NK-92 (cell line): Measurements from ENCODE around the gene DDC.

Experiments used
- DNase-seq: peaks from one replicate; lab custom pipeline; 2025; ENCODE audit not compliant: unreplicated experiment; lab: John Stamatoyannopoulos, UW

Gene DDC

DNA sequence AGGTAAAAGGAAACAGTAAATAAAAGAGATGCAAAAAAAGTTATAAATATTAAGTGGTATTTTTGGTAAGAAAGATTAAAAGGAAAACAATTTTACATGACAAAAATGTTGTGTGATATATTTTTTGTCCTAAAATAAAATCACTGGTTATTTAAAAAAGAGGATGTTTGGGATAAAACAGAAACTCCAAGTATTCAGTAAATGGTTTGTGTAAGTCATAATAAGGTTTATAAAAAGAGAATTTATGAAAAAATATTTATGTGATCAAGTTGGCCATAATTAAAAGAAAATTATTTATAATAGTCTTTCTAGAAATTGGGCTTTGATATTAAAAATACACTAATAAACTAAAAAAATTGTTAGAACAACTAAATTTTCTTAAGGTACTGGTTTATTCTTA lies 76.8 kb downstream of the DDC start:
- DNase-seq = no peak

DNA sequence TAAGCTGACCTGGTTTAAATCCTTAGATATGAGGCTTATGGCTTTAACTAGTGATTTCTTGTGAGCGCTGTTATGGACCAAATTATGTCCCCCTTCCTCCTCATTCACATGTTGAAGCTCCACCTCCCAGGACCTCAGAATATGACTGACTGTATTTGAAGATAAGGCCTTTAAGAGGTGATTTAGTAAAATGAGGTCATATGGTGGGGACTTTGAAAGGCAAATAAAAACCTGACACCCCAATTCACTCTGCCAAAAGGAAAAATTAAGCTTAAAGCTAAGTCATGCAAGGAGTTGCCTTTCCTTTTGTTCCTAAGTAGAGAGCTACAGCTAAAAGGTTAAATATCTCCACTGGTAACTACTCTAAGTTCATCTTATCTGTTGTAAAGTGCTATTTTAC lies 78.7 kb downstream of the DDC start:
- DNase-seq = no peak

- no peak for DNase-seq
Measured at GRCh38 chr7:50481867-50482266, 83.3 kb downstream of the DDC start.

DNA sequence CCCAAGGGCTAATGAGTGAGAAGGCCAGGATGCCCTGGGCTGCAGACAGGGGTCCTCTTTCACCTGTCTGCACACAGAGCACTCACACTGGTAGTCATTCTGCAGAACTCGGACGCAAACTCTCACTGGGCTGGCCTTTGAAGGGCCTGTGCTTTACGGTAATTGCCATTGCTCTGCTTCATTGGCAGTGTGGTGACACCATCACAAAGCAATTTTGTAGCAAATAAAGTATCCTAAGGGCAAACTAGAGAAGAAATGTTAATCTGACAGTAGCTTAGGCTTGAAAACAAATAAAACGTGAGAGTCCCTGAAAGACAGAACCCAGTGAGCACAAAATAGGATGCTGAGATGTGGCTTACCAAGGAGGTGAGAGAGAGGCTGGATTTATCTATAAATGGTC lies 84.4 kb downstream of the DDC start:
- DNase-seq = no peak

DNA sequence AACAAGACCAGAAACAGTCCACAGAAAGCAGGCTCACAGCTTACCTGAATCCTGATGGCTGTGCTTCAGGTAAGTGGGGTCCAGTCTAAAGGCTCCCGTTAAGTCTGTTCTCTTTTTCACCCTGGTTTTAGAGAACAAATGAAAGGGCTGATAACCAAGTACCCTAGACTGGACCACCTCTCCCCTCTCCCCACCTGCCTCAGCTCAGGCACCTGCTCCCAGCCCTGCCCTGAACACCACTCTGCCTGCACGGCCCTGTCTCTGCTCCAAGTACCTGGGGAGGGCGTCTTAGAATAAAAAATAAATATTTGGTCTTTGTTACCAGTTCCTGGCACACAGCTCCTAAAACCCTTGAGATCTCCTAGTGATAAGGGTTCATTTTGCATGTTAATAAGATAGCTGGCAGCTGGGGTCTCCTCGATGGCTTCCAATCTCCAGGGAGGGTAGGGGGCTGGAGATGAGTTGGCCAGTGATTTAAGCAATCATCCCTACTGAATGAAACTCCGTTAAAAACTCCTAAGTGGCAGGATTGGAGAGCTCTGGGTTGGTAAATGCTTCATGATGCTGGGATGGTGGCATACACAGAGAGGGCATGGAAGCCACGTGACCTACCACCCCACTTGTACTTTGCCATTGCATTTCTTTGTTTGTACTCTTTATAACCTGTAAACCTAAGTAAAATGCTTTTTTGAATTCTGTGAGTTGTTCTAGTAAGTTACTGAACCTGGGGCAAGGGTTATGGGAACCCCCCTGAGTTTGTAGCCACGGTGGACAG lies 85.3 kb downstream of the DDC start:
- no peak for DNase-seq

GRCh38 chr7:50477640-50478039 lies 87.6 kb downstream of the DDC start:
- no peak for DNase-seq

DNA sequence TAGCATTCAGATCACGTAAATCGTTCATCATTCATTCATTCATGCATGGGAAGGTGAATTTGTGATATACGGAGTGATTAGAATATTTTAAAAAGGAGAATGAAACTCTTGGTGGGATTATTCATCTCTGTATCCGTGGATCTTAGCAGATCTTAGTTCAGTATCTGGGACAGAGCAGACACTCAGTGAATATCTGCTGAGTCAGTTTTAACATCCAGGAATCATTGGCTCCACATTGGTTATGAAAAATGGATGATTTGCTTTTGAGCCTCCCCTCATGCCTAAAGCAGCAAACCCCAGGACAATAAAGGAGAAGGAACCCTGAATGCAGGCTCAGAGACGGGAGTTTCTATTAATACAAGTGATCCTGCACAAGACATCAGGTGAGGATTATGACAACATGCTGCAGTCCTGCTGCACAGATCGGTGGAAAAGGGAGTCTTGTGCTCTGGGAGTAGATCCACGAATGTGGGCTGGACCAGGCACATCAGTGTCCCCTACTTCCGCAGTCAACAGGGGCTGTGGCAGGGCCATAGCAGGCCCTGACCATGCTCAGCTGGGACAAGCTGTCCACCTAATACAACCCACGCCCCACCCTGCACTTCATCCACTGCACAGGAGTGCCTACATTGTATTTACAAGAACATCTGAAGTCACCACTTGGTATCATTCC lies 88.1 kb downstream of the DDC start:
- DNase-seq = no peak

DNA sequence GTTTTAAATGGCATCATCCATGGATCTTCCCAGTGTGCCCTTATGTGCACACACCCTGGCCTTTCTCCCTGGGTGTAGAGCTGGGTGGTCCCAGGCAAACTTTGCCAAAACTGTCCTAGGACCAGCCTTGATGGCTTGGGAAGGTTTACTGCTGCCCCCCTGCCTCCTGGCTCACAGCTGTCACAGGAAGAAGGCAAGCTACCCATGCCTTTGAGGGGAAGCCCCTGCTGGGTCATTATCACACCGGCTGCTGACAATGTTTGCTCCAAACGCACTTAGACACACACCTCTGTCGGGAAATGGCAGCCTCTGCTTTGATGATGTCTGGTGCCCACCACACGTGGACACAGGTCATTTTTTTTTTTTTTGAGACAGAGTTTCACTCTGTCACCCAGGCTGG lies 89.9 kb downstream of the DDC start:
- DNase-seq = no peak

DNA sequence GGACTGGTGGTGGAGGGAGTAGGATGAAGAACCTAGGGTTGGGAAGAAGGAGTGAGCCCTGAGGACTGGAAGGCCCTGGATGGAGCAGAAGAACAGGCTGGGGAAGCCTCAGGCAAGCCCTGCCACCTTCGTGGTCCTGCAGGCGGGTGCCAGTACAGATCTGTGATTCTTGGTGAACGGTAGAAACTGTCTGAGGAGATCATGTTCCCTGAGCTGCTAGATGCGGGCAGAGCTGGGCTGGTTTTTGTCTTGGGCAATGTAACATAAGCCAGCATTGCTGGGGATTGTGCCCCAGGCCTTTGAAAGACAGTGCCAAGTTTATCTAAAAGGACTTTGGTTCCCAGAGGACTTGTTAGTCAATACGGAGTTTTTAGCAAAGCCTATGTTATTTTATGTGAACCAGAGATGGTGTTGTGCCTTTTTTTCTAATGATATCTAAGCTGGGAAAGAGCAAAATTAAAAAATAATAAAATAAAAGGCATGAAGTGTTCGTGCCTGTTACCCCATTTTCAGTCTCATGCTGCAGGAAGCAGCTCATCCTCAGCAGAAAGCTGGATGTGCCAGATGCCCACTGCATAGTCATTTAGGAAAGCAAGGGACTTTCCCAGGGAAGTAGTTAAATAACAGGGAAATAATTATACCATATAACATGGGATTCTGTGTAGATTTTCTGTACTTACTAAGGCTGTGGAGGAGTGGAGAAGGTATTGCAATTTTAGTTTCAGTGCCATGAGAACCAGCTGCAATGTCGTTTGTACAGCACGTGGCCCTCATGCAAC lies 90.6 kb downstream of the DDC start:
- no peak for DNase-seq

- no peak for DNase-seq
Measured at GRCh38 chr7:50473531-50473930, 91.7 kb downstream of the DDC start.

GRCh38 chr7:50472427-50472826 lies 92.8 kb downstream of the DDC start:
- no peak for DNase-seq

DNA sequence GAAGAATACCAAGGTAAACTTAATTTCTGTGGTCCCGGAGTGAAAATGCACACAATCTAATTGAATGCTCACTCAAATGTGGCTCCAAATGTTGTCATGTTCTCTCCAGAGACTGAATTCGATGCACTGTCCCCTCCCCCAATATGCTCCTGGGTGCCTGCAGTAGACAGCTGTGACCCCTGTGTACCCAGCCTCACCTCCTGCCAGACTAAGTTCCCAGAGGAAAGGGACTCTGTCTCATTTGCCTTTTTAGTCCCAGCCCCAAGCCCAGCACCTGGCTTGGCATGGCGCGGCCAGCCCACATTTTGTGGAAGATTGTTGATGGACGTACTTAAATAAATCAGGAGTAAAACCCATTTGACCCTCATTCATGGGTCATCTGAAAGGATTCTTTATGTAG lies 93.2 kb downstream of the DDC start:
- DNase-seq = no peak

DNA sequence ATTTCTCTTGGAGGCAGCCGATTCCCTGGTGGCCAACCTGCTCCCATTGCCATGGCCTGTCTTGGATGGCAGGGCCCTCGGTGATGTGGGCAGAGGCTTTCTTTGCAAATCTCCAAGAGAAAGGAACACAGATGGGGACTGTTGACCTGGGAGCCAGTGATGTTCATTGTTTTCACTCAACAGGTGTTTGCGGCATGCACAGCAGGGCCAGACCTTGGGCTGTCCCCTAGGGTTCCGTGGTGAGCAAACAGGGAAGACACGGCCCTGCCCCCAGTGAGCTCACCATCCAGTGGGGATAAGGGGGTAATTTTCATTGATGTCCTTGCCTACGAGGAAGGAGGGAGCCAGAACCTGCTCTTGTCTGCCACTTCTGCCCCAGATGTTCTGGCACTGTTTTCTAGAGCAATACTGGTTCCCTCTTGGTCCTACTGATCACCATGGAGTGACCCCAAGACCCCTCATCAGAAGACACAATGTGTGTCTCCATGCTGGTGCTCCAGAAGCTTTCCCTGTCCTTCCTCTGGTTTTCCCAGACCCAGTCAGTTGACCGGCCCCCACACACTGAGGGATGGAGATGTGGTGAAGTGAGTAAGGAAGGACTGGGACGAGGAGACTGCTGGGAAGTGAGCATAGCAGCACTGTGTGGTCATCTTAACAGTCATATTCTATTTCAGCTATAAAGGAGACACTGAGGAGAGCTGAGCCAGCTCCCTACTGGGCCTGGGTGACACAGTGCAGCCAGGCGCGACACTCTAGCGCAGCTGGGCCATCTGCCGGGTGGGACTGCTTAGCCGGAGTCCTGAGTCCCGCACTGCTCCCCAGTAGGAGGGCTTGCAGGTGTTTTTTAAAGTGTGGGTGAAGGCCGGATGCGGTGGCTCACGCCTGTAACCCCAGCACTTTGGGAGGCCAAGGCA lies 94.7 kb downstream of the DDC start:
- DNase-seq = no peak

GRCh38 chr7:50469181-50469580 lies 96.0 kb downstream of the DDC start:
- no peak for DNase-seq

DNA sequence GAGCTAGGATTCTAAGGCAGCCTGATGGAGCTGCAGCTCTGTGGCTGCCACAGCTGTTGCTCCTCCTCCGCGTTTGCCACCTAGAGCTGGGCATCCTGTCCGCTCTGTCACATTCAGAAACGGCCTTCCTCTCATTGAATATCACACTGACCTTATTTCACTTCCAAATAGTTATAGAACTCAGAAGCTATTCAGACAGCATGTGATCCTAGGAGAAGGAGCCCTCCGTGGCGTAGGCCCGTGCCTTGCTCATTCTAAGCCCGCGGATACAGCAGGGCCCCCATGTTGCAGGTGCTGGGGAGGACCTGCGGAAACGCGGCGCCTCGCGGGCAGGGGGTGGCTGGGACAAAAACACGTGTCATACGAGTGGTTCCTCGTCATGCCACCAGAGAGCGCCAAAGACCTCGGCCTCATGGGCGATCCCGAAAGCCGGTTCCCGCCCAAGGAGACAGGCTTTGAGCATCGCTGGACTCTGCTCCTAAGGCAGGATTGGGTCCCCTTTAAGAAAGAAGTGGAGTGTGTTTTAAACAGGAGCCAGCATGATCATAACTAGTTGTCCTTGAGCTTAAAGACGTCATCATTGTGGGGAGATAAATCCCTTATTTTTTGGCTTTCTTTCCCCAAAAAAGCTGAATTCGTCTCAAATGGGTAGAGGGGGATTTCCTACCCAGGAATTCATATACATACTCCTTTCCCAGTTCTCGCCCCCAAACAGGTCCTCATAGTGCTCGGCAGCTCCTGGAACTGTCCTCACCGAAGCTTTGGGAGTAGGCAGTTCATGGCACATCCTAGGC lies 97.2 kb downstream of the DDC start:
- no peak for DNase-seq

GRCh38 chr7:50466815-50467585 lies 98.2 kb downstream of the DDC start:
- no peak for DNase-seq

- no peak for DNase-seq
Measured at GRCh38 chr7:50463035-50463434, 102.2 kb downstream of the DDC start.

DNA sequence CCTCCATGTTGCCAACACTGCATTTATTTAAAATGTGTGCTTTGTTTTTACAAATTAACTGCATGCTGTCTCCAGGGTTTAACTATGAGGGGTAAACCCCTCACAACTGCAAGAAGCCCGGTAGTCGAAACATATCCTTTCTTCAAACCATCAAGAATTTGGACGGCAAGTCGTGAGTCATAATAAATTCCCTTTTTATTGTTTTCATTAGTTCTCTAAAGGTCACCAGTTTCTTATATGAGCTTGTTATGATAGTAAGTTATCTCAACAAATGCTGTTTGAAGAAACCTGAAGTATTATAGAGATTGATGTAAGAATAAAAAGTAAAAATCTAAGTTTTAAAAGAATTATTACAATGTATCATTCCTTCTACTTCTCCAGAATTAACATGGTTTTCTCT lies 102.8 kb downstream of the DDC start:
- no peak for DNase-seq

DNA sequence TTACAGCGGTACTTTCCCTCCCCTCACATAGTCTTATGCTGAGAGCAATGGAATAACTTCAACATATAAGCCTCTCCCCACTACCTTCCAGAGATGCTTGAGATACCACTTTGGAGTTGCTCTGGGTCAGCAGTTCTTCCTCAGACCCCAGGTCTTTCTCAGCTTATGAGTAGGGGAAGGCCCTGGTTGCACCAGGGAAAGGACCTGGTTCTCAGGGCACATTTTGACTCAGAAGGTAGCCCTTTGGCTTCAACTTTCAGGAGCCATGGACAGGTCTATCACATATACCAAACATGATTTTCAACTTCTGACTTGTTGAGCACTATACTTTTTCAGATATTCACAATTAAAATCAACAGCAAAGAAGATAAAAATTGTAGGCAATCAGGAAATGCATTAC lies 103.5 kb downstream of the DDC start:
- DNase-seq = no peak
